LNCaP clone FGC (cell line): ENCODE measurements around the gene ADCY4.
A peak's percentile ranks its signal among the peaks of the same experiment; 100 is the strongest.

Source experiments
- DNase-seq: peaks from one replicate; pipeline ENCODE4 v3.0.0-alpha.2; 2011; ENCODE audit warnings: low read depth
- H3K4me3 ChIP-seq: 2 replicates; pipeline ENCODE4 v1.5.1; 2011; ENCODE audit warnings: mild to moderate bottlenecking, low read depth, low read length, control low read depth
- CTCF ChIP-seq: IDR thresholded peaks from 2 replicates; pipeline ENCODE4 v1.5.1; 2012; ENCODE audit warnings: mild to moderate bottlenecking; ENCODE audit not compliant: control insufficient read depth, insufficient read depth; ENCODE audit errors: extremely low read depth

Gene ADCY4

GRCh38 chr14:24338843-24339242, 4.0 kb upstream of the ADCY4 start:
- no peak for TF ChIP-seq CTCF
- H3K4me3 ChIP-seq: no peak overlapping the region
- no peak for DNase-seq

GRCh38 chr14:24337824-24338175, 2.9 kb upstream of the ADCY4 start:
- H3K4me3 ChIP-seq: no peak overlapping the region
- no peak for TF ChIP-seq CTCF
- DNase-seq: no peak

GRCh38 chr14:24337144-24337823, 2.4 kb upstream of the ADCY4 start:
- no peak for TF ChIP-seq CTCF
- no peak for DNase-seq
- no peak overlapping the region for H3K4me3 ChIP-seq

GRCh38 chr14:24335461-24336171, 745 bp upstream of the ADCY4 start:
- no peak for TF ChIP-seq CTCF
- DNase-seq: no peak
- no peak overlapping the region for H3K4me3 ChIP-seq

- peak; percentile 64 for TF ChIP-seq CTCF
- no peak for DNase-seq
- no peak overlapping the region for H3K4me3 ChIP-seq
These were observed 2.4 kb downstream of the ADCY4 start for GRCh38 chr14:24332268-24332993.

- DNase-seq: no peak
- TF ChIP-seq CTCF: no peak
- no peak overlapping the region for H3K4me3 ChIP-seq
These were observed 3.1 kb downstream of the ADCY4 start for GRCh38 chr14:24331731-24332267.
